Islet precursor cell (in vitro differentiated cells): ENCODE data around the gene IYD.
A peak's percentile ranks its signal among the peaks of the same experiment; 100 is the strongest.
"Not testable (repeated sequence)": the region's sequence is repeated elsewhere in the genome, so short reads cannot be mapped to it uniquely, and the experiment has no call there.

Experiments
- DNase-seq: peaks from one replicate; pipeline ENCODE4 v3.0.0-alpha.2; 2018

The IYD gene

DNA sequence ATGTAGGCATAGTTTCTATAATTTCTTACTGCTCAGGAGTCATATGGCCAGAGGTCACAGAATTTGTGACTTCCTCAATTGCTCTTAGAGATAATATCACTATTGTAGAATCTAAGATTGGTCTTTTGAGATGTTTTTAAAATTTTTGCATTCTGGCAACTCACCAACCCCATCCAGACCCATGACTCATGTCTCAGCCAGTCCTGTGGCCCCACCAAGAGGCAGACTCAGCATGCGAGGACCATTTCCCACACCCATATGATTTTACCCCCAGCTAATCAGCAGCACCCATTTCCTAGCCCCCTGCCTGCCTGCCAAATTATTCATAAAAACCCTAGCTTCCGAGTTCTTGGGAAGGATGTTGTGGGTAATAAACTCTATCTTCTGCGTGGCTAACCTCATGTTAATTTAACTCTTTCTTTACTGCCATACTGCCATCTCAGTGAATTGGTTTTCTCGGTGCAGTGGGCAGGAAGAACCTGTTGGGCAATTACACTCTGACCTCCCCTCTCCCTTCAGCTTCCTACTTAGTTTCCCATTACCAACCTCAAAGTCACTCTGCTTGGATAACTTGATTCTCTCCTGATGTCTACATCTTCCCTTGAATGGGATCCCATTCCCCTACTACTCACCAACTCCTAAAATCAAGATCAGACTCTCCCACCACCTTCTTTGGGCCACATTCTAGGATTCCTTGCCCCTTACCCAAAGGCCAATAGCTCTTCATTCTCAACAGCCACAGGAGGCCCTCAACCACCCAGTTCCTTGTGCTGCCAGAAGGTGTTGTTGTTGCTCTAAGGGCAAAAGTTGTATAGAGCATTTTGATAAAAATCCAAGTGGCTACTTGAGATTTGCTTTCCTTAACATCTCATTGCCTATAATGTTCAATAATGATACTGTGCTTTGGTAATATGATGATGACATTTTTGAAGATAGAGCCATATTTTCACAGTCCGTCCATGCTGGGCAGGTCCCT is 16.2 kb upstream of the IYD start:
- no peak for DNase-seq

DNA sequence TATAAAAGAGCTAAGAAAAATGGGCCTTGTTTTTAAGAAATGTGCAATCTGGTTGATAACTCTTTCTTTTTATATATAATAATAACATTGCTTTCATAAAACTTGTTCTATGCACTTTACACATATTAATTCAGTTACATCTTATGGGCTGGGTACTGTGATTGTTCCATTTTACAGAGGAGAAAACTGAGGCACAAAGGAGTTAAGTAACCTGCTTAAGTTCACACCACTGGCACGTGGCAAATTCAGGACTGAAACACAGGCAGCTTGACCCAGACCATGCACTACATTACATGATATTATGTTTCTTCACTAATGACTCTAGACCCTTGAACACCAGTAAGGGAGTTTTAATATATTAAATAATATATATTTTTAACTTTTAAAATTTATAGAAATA is 15.4 kb upstream of the IYD start:
- DNase-seq, result no peak

DNA sequence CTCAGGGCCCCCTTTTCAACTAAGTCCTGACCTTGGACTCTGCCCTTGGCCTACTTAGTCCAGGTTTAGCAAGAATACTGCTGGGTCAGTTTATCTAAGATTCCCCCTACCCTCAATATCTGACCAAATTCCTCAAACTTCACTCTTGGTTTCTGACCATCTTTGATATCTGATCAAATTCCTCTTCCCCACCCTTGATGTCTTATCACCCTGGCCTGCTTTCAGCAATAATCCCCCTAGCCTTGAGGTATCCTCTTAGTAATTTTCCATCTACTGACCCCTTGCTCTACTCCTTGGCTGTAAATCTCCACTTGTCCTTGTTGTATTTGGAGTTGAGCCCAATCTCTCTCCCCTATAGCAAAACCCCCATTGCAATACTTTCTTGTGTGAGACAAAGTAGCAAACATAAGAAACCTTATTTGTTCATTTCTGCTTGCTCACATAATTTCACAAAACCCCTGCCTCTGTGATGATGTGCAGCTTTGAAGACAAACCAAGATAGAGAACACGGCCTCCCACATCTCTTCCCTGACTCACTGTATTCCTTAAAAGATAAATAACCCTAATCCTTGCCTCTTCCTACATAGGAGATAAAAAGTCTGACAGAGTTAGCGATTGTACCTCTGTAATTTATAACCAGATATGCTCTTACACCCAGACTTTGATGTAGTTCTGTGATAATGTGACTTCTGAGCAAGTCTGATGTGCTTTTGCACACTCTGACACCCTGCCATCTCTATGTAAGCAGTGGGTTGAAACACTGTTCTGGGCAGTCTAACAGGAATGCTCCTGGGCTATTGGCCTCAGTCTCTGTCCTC is 13.8 kb upstream of the IYD start:
- DNase-seq, result no peak

DNA sequence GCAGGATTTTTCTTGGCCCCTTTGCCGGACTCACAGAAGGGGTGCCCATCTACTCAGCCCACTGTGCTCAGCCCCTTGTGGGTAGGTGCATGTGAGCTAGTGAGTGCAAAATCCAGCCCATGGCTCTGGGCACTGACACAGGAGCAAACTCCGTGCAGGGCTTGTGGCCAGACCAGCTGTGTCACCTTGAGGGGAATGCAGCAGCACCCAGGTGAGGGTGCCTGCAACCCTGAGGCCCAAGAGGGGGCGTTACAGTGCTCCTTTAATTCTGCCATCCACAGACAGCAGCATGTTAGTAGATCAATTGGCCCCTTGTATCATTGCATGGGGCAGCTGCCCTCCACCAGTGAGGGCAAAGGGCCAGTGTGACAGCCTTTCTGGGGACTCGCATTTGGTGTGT is 12.9 kb upstream of the IYD start:
- no peak for DNase-seq

DNA sequence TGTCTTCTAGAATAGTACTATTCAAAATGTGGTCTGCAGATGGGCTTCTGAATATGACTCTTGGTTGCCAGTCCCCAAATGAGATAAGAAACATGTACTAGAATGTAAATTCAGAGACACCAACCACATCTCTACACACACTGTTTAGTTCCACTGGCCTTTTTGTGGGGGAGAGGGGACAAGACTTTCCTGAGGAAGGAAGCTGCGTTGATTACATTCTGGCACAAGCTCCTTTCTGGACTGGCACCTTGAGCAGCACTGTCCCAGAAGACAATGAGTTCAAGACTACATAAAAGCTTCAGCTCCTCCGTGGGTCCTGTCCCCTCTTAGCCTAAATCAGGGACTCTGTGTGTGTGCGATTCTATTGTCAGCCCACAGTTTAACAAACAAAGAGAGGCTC is 6.9 kb upstream of the IYD start:
- DNase-seq, result no peak

DNA sequence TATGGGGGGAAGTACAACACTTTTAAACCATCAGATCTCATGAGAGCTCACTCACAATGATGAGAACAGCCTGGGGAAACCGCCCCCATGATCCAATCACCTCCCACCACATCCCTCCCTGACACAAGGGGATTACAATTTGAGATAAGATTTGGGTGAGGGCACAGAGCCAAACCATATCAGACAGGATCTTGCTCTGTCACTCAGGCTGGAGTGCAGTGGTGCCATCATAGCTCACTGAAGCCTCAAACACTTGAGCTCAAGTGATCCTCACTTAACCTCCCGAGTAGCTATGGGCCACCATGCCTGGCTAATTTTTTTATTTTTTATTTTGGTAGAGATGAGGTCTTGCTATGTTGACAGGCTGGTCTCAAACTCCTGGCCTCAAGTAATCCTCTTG is 5.1 kb upstream of the IYD start:
- DNase-seq, result no peak

DNA sequence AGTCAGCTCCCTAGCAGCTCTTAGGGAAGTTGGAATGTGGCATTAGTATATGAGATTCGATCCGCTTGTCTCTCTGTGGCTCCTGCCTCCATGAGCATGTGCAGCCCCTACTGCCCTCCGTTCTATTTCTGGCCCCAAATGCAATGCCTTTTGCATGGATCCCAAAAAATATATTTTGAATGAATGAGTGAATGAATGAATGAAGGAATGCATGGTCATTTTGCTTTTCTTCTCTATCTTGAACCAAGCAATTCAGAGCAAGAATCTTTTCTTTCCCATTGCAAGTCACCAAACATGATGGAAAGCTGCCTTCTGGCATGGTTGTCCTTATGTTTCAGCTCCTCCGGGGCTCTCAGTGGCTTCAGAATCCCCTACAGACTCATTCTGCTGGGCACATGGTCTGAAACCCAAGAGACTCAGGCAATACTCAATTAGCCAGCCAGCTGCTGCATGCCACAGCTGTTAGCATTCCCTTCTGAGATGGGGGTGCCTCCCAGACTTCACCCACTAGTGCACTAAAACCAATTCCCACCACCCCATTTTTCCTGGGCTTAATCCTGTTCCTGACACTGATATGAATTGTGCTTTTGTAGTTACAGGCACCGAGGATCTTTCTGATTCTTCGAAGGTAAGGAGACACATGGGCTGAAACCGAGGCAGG is 2.6 kb upstream of the IYD start:
- DNase-seq, result no peak

DNA sequence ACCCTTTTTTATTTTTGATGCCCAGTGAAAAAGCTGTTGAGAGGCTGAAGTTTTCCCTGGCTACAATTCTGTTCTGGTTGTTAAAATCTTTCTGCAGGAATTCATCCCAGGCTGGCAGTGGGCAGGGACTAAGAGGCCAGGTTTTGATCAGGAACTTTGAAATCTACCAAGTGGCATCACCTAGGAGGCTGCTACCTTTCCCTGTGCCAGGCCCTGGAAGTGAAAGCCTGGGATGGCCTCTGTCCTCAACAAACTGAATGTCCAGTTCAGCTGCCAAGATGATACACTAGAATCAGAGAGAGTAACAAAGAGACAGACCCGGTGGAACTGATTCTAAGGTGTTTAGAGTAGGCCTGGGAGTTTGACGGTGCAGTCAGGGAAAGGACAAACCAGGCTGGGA is 596 bp downstream of the IYD start:
- DNase-seq, result no peak

DNA sequence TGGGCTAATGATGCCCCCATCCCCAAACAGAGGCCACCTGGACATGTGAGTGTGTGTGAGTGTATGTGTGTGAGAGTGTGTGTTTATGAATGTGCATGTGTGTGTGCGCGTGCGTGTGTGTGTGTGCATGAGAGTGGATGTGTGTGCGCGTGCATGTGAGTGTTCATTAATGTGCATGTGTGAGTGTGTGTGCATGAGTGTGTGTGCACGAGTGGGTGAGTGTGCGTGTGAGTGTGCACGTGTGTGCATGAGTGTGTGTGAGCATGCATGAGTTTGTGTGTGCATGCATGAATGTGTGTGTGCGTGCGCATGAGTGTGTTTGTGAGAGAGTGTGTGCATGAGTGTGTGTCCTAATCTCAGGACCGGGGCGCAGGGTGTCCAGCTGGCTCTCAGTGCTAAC is 1.3 kb downstream of the IYD start:
- no peak for DNase-seq

DNA sequence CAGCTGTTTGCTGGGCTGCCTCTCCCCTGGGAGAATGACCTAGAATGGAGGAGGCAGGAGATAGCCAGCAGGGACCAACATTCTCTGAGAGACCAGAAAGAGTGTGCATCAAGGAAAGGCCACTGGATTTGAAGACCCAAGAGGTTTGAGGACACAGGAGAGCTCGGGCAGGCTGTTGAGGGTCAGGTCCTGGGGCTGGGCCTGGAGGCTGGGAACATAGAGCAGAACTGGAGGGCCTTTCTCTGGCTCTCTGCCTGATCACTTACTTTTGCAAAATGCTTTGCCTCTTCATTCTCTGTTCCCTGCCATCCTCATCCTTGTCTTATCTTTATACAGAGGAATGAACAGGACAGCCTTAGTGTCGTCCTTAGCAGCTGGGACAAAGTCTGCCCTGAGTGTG is 2.5 kb downstream of the IYD start:
- no peak for DNase-seq

DNA sequence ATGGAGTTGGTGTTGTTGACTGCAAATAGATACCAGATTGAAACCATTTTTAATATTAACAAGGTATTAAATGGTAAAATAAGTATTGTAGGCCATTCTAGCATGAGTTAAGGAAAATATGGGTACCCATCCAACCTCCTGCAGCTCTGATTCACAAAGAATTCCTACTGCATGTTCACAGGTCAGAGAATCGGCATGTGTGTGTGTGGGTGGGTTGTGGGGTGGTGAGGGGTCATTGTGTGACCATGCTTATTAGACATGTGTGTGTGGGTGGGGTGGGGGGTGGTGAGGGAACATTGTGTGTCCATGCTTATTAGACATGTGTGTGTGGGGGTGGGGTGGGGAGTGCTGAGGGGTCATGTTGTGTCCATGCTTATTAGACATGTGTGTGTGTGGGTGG is 3.2 kb downstream of the IYD start:
- no peak for DNase-seq

DNA sequence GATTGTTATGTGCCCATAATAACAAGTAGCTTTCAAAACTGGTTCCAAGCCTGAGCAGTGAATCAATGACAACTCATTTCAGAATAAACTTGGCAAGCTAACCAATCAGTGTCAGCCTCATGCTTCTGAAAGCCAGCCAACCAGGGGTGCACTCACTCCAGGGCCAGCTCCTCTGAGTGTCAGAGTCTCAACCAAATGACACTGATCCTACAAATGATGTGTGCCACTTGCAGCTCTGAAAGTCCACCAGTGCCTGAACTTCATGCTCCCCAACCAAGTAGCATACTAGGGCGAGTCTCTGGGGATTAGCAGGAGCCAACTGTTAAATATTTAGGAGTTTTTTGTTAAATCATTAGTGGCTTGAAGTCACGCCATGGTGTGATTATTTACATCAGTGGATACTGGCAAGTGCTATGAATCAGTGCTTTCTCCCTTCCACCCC is 4.5 kb downstream of the IYD start:
- DNase-seq, result no peak

DNA sequence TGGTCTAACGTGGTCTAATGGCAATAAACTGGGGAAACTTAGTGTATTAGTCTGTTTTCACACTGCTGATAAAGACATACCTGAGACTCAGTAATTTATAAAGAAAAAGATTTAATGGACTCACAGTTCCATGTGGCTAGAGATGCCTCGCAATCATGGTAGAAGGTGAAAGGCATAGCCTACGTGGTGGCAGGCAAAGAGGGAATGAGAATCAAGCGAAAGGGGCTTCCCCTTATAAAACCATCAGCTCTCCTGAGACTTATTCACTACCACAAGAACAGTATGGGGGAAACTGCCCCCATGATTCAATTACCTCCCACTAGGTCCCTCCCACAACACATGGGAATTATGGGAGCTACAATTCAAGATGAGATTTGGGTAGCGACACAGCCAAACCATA is 5.5 kb downstream of the IYD start:
- not testable (repeated sequence) for DNase-seq

DNA sequence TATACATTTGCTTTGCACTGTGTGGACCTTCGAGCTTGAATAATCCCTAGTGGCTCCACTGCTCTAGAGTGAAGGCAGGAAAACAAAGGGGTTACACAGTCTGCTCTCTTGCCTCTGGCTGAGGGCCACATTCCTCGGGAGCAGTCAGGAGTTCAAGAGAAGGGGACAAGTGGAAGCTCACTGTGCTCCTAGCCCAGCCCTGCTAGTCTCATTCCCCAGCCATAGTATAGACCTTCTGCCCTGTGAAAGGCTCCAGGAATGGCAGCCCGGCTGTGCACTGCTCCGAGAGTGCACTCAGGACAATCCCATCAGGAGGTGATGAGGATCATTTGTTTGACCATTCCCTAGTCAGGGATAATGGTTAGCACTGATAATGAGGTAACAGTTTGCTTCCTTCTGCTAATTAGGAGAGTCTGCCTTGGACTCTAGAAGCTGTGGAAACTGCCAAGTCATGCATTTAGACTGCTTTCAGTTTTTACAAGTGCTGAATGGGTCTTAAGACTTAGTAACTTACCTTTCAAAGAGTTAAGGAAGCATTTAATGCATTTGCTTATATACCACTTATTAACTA is 8.5 kb downstream of the IYD start:
- DNase-seq, result peak; percentile 72

DNA sequence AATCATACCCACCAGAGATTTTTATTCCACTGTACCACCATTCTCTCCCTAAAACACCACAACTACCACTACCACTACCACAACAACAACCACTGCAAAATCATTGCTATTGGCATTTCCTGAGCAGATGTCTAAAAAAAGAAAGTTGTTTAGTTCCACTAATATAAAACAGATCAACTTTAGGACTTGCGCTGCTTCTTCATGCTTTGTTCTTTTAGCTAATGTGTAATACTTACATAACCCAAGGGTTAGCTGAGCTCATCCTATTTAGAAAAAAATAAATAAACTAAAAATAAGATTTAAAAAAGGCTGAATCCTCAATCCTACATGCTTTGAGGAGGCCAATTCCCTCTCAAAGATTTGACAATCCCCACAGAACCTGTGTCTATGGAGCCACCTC is 11.4 kb downstream of the IYD start:
- DNase-seq, result no peak

DNA sequence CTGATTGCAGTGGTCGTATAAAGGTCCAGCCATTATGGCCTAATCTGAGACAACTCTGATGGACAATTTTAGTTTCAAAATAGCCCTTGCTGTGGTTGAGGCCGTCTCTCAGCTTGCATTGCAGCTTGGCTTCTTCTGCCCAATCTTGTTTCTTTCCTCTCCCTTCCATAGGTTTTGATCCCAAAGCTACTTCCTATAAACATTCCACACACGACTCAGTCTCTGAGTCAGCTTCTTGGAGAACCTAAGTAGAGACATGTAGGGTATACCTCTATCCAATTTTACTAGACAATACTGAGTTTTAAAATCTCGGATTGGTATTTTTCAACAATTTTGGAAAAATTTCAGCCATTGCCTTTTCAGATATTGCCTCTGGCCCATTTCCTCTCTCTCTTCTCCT is 13.4 kb downstream of the IYD start:
- DNase-seq, result no peak

DNA sequence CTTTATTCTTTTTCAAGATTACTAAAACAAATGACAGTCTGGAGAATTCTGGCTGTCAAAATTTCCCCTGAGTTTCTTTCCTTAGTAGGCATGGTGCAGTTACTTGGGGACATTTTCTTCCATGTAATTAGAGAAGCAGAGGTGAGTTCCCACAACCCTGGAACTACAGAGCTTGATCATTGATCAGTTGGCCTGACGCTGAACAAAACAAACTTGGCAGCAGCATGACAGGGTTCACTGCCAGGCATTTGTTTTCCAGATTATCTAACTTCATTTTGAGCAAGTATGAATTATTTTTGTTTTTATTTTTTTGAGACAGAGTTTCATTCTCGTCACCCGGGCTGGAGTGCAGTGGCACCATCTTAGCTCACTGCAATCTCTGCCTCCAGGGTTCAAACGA is 22.6 kb downstream of the IYD start:
- no peak for DNase-seq

DNA sequence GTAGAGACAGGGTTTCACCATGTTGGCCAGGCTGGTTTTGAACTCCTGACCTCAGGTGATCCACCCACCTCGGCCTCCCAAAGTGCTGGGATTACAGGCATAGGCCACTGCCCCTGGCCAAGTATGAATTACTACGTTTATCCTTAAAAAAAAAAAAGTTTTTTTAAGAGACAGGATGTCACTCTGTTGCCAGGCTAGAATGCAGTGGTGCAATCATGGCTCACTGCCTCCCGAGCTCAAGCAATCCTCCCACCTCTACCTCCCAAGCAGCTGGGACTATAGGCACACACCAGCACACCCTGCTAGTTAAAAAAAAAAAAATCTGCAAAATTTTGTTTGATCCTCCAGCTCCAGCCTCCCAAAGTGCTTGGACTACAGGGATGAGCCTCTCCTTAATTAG is 23.1 kb downstream of the IYD start:
- DNase-seq, result no peak

DNA sequence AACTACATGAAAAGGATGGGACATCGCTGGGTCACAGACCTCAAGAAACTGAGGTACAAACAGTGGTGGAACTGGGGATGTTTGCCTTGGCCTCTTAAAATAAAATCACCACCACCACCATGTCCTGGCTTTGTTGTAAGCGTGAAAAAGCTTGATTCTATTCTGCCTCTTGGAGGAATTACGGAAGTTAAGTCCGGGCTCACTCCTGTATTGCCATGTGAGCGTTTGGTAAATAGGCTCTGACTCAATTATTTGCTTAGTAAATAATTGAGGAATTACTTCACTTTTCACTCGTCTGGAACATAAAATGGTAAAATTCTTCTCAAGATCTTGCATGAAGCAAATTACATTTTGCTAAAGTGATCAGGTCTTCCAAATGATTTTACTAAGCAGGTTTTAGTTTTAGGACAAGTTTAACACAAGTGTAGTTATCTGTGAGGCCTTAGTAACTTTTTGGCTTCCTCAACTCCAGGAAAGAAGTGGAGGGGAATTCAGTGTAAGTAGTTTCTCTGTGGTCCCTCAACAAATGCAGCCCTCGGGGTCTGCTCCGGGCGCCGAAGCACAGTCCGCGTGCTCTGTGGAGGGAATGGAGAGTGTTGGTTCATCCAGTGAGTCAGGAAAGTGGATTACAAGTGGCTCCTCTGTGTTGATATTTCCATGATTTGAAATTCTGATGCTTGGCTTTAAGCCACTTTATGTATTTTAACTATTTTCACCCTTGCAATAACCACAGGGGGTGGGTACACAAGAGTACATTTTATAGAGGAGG is 23.8 kb downstream of the IYD start:
- no peak for DNase-seq

DNA sequence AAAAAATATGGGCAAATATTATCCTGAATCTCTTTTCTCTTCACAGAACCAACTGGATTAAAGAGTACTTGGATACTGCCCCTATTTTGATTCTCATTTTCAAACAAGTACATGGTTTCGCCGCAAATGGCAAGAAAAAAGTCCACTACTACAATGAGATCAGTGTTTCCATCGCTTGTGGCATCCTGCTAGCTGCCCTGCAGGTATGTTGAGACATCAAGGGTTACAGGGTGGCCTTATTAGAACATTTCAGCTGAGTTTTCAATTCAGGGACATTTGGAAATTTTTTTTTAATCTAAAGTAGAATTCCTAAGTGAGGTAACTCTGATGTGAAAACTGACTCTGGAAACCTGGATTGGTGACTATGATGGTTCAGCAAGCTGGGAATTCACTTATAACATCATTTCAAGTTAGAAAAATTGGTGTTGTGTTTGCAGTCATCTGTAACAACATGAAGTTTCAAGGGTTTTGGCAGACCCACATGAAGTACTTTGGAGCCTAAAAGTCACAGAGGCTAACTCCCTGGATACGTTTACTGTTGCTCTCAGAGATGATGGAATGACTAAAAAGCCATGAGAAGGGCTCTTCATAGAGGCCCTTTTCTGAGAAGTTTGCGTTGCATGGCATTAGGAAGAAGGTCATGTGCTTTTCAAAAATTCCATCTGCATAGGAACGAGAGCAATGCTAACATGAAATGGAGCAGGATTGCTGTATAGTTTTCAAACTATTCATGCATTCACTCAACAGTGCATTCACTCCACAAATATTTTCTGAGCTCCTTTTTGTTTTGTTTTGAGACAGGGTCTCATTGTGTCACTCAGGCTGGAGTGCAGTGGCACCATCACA is 25.5 kb downstream of the IYD start:
- DNase-seq, result no peak

DNA sequence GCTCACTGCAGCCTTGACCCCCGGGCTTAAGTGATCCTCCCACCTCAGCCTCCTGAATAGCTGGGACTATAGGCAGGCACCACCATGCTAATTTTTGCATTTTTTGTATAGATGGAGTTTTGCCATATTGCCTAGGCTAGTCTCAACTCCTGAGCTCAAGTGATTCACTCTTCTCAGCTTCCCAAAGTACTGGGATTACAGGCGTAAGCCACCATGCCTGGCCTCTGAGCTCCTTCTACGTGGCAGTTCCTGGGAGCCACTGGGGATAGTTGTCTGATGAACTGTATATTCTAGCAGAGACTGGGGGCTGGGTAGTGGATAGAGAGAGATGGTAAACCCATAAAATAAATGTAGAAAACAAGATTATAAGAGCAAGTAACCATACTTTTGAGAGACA is 26.1 kb downstream of the IYD start:
- no peak for DNase-seq
